ENCODE results near the gene CHST11.

DNA sequence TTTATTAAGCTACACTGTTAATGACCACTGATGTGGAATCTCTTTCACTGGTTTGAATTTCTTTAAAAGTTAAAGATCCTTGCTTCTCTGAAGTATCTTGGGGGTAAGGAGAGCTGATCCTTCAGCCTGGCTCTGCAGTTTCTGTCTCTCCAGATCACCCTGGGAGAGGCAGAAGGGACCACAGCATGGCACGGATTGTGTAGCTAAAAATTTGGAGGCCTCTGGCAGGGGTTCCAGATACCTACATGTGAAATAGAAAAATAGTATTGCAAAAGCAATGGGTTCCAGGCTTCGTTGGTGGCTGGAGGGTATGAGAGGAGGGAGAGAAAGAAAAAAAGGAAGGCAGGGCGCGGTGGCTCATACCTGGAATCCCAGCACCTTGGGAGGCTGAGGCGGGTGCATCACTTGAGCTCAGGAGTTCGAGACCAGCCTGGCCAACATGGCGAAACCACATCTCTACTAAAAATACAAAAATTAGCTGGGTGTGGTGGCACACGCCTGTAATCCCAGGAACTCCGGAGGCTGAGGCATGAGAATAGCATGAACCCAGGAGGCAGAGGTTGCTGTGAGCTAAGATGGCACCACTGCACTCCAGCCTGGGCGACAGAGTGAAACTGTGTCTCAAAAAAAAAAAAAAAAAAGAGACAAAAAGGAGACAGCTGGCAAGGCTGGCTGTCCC, 3.4 kb downstream of the CHST11 start:
- TF ChIP-seq, protein P1, sequence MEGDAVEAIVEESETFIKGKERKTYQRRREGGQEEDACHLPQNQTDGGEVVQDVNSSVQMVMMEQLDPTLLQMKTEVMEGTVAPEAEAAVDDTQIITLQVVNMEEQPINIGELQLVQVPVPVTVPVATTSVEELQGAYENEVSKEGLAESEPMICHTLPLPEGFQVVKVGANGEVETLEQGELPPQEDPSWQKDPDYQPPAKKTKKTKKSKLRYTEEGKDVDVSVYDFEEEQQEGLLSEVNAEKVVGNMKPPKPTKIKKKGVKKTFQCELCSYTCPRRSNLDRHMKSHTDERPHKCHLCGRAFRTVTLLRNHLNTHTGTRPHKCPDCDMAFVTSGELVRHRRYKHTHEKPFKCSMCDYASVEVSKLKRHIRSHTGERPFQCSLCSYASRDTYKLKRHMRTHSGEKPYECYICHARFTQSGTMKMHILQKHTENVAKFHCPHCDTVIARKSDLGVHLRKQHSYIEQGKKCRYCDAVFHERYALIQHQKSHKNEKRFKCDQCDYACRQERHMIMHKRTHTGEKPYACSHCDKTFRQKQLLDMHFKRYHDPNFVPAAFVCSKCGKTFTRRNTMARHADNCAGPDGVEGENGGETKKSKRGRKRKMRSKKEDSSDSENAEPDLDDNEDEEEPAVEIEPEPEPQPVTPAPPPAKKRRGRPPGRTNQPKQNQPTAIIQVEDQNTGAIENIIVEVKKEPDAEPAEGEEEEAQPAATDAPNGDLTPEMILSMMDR (conservative IDR thresholded peaks at IDR 0.05; ENCODE audit: low read depth, low read length), result no peak
- no peak for TF ChIP-seq EZH2 (IDR thresholded peaks at IDR 0.05; ENCODE audit: borderline replicate concordance, low read depth, low read length, poor library complexity, severe bottlenecking)

Measured in A673 (cell line).